Activated CD4-positive, alpha-beta T cell treated with anti-CD3 and anti-CD28 coated beads for 24 hours (primary cell): Measurements from ENCODE around the gene MRPL37.

Experiments used
- DNase-seq, 2 donors: peaks; one replicate each; pipeline ENCODE4 v3.0.0-alpha.2; 2020; ENCODE audit warnings: low read depth in 2 of 2

The MRPL37 gene

DNA sequence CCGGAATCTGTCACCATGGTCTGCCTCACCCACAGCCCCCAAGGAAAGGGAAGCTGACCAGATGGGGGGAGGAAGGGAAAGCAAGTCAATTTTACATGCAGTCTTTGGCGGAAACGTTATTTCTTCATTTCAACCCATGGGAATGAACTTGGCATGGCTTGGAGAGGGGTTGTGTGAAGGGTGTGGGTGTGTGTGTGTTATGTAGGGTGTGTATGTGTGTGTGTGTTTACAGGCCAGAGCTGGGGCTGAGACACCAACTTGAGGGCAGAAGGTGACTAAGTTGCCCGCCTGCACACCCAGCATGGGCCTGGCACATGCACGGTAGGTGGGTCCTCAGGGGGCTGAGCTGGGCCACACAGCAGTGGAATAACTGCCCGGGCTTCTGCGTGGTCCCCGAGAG, 65.2 kb downstream of the MRPL37 start:
- no peak for DNase-seq

GRCh38 chr1:54265659-54266058, 65.7 kb downstream of the MRPL37 start:
- no peak for DNase-seq

DNA sequence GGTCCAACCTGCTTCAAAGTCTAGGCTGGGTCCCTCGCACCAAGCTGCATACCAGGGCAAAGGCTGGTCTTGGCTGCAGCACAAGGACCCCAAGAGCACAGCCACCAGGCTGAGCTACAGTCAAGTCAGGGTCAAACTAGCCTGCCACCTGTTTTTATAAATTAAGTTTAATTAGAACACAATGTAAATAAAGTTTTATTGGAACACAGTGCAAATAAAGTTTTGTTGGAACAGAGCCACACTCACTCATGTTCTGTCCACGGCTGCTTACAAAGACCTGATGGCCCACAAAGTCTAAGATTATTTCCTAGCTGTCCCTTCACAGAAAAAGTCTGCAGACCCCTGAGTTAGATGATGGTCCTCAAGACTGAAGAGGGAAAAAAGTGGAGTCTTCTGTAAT, 66.2 kb downstream of the MRPL37 start:
- DNase-seq: no peak

DNA sequence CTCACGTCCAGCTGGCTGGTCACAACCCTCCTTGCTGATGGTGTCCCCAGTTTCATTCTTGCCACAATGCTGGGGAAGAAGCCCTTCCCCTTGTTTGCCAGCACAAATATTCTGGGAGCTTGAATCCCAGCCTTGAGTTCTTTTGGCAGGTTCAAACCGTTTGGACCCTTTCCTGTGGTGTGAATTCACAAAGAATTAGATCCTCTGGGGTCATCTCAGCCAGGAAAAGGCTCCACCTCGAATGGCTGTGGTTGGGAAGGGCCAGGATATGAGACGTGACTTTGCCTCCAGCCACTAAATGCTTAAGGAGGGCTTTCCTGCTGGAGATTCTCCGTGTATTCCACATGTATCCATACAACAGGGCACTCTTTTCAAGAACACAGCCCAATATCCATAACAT, 66.9 kb downstream of the MRPL37 start:
- no peak for DNase-seq
